Fibroblast of pulmonary artery (primary cell): ENCODE results near the gene ACP4.
"Not testable (repeated sequence)": the region's sequence is repeated elsewhere in the genome, so short reads cannot be mapped to it uniquely, and the experiment has no call there.

ENCODE experiments used
- DNase-seq: peaks from one replicate; pipeline ENCODE4 v3.0.0-alpha.2; 2010; ENCODE audit warnings: low read depth
- H3K4me3 ChIP-seq: replicated peaks from 2 replicates; pipeline ENCODE4 v1.5.1; 2011; ENCODE audit warnings: low read depth, mild to moderate bottlenecking, control low read depth, low read length, moderate library complexity
- TF ChIP-seq, protein P1 (sequence below): IDR thresholded peaks from 2 replicates; pipeline ENCODE4 v1.5.1; 2011; ENCODE audit warnings: mild to moderate bottlenecking, control low read depth, low read length, inconsistent platforms; ENCODE audit errors: missing control alignments

ACP4 gene

DNA sequence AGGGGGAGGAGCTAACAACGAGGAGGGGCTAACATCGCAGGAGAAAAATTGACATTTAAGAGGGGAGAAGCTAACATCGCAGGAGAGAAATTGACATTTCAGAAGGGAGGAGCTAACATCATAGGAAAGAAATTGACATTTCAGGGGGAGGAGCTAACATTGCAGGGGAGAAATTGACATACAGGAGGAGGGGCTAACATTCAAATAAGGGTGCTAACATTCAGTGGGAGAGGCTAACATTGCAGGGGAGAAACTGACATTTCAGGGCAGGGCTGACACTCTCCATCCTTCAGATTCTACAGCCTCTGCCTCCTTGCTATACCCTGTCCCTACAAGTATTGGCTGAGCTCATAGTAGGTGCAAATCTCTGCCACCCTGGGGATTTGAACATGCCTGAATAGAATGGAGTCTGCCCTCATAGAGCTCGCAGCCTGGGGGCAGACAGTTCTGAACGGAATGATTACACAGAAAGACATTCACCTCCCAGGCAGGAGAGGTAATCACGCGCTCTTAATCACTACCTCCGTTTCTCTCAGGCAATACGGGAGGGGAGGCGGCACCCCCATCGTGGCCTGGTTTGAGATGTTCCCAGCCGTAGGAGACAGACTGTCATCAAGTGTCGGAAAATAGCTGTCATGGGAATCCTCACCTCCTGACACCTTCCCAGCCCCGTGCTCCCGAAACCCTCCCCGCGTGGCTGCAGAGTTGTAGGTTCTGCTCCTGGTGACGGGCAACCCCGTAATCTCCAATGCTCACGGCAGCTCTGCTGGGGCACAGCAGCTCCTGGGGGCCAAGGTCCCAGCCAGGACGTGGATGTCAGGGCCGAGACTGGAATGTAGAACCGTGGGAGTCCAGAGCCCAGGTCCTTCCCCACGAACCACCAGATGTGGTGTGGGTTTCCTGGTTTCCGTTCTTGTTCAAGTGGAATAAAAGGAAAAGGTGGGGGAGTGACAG lies 10.4 kb upstream of the ACP4 start:
- H3K4me3 ChIP-seq = no peak overlapping the region
- TF ChIP-seq, protein P1, sequence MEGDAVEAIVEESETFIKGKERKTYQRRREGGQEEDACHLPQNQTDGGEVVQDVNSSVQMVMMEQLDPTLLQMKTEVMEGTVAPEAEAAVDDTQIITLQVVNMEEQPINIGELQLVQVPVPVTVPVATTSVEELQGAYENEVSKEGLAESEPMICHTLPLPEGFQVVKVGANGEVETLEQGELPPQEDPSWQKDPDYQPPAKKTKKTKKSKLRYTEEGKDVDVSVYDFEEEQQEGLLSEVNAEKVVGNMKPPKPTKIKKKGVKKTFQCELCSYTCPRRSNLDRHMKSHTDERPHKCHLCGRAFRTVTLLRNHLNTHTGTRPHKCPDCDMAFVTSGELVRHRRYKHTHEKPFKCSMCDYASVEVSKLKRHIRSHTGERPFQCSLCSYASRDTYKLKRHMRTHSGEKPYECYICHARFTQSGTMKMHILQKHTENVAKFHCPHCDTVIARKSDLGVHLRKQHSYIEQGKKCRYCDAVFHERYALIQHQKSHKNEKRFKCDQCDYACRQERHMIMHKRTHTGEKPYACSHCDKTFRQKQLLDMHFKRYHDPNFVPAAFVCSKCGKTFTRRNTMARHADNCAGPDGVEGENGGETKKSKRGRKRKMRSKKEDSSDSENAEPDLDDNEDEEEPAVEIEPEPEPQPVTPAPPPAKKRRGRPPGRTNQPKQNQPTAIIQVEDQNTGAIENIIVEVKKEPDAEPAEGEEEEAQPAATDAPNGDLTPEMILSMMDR = no peak
- no peak for DNase-seq

GRCh38 chr19:50780753-50781435 lies 9.3 kb upstream of the ACP4 start:
- TF ChIP-seq, protein P1 = no peak
- no peak for DNase-seq
- no peak overlapping the region for H3K4me3 ChIP-seq

GRCh38 chr19:50783848-50784152 lies 6.4 kb upstream of the ACP4 start:
- not testable (repeated sequence) for H3K4me3 ChIP-seq, DNase-seq

GRCh38 chr19:50784710-50785109 lies 5.5 kb upstream of the ACP4 start:
- no peak for DNase-seq
- TF ChIP-seq, protein P1 = no peak
- H3K4me3 ChIP-seq = no peak overlapping the region

- H3K4me3 ChIP-seq = no peak overlapping the region
- no peak for DNase-seq
- TF ChIP-seq, protein P1 = no peak
Observed at GRCh38 chr19:50785329-50785728, 4.9 kb upstream of the ACP4 start.

GRCh38 chr19:50790922-50791467 lies 780 bp downstream of the ACP4 start:
- DNase-seq = no peak
- H3K4me3 ChIP-seq = no peak overlapping the region
- TF ChIP-seq, protein P1 = no peak

- DNase-seq = no peak
- H3K4me3 ChIP-seq = no peak overlapping the region
- TF ChIP-seq, protein P1 = no peak
Observed at GRCh38 chr19:50791594-50792271, 1.5 kb downstream of the ACP4 start.
